NOMO-1 (cell line): Measurements from ENCODE around the gene ARMC7.
"Not testable (repeated sequence)": the region's sequence is repeated elsewhere in the genome, so short reads cannot be mapped to it uniquely, and the experiment has no call there.

Source experiments
- DNase-seq, 2 experiments: peaks; one replicate each; lab custom pipeline; 2025; ENCODE audit not compliant: unreplicated experiment in 2 of 2; lab: John Stamatoyannopoulos, UW

Gene ARMC7

GRCh38 chr17:75127936-75128335 is 18.2 kb downstream of the ARMC7 start:
- DNase-seq: not testable (repeated sequence)

DNA sequence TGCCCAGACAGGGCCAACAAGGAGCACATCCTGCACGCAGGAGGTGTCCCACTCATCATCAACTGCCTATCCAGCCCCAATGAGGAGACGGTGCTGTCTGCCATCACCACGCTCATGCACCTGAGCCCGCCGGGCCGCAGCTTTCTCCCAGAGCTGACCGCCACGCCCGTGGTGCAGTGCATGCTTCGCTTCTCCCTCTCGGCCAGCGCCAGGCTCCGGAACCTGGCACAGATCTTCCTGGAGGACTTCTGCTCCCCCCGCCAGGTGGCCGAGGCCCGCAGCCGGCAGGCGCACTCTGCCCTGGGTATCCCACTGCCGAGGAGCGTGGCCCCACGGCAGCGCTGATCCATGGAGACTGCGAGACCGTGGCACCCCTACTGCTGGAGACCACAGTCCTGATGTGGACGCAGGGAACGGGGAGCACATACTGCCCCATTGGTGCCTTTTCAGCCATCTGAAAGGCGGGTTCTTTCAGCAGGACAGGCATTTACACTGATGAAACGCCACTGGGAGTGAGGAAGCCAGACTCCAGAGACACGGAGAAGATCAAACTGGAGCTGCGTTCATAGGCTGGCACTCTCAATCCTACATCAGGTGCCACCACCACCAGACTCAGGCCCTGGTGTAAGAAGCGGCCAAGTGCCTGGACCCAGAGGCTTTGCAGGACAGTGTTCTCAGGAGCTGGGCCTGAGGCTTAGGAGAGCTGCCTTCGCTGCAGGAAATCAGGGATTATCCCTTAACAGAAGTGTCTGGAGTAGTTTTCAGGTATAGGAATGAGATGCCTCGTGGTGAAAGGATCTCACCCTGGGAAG is 19.1 kb downstream of the ARMC7 start:
- DNase-seq: no peak

- no peak for DNase-seq
These were observed 19.8 kb downstream of the ARMC7 start for GRCh38 chr17:75129576-75129975.

- no peak for DNase-seq
These were observed 20.4 kb downstream of the ARMC7 start for GRCh38 chr17:75130059-75130631.

DNA sequence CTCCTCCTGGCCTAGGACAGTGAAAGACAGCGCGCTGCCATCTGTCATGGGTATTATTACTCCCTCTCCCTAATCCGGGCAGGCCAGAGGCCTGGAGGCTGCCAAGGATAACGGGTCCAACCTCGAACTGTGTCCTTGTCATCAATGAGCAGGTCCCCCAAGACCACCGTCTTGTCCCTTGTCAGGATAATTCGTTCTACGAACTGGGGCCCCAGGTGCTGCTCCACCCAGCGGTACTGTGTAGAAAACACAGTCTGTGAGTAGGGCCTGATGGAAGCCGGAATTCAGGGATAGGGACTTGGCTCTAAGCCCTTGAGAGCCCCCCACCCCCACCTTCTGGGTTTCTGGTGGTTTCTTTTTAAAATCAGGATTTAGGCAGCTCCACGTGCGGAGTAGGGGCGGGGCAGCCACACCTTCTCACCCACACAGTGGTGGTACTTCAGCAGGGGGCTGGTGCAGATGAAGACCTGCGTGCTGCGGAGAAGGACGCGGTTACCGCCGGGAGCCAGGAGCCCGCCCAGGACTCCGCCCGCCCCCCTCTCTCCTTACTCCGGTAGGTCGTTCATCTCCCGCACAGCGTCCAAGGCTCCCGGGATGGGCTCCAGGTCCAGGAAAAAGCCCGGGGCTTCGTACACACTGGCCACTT is 21.0 kb downstream of the ARMC7 start:
- DNase-seq: peak; percentile 28 to 49

- peak; percentile 78 to 79 for DNase-seq
These were observed 21.7 kb downstream of the ARMC7 start, which contains the start of gene NT5C for GRCh38 chr17:75131278-75132017. NT5C (minus strand) TSS chr17:75131742; CDS start chr17:75131707, 35 bp downstream.

DNA sequence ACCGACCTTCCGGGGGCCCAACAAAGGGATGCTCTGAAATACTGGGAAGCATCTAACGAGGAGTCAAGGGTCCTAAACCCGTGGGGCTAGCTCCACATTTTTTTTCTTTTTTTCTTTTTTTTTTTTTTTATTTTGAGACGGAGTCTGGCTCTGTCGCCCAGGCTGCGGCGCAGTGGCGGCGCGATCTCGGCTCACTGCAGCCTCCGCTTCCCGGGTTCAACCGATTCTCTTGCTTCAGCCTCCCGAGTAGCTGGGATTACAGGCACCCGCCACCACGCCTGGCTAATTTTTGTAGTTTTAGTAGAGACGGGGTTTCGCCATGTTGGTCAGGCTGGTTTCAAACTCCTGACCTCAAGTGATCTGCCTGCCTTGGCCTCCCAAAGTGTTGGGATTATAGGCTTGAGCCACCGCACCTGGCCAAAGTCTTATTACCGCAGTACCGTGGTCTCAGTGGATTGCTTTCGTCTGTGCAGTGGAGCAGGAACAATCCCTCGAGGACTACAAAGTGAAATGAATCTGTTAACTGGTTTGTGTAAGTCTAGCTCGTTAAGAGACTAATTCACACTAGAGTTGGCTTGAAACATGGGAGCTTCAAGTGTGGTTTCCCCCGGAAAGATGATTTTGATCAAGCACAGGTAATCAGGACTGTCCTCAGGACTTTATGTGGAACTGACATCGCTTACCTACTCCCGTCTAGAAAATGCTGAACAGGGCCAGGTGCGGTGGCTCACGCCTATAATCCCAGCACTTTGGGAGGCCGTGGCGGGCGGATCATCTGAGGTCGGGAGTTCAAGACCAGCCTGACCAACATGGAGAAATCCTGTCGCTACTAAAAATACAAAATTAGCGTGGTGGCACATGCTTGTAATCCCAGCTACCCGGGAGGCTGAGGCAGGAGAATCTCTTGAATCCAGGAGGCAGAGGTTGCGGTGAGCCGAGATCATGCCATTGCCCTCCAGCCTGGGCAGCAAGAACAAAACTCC is 22.5 kb downstream of the ARMC7 start:
- DNase-seq: not testable (repeated sequence)

DNA sequence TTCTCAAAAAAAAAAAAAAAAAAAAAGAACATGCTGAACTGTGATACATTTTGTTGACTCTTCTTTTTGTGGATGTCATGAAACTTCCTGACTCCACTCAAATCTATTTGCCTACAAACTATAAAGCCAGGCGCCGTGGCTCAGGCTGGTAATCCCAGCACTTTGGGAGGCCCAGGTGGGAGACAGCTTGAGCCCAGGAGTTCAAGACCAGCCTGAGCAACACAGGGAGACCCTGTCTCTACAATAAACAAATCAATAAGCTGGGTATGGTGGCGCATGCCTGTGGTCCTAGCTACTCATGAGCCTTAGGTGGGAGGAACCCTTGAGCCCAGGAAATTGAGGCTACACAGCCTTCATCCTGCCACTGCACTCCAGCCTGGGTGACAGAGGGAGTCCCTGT is 23.2 kb downstream of the ARMC7 start:
- no peak for DNase-seq

DNA sequence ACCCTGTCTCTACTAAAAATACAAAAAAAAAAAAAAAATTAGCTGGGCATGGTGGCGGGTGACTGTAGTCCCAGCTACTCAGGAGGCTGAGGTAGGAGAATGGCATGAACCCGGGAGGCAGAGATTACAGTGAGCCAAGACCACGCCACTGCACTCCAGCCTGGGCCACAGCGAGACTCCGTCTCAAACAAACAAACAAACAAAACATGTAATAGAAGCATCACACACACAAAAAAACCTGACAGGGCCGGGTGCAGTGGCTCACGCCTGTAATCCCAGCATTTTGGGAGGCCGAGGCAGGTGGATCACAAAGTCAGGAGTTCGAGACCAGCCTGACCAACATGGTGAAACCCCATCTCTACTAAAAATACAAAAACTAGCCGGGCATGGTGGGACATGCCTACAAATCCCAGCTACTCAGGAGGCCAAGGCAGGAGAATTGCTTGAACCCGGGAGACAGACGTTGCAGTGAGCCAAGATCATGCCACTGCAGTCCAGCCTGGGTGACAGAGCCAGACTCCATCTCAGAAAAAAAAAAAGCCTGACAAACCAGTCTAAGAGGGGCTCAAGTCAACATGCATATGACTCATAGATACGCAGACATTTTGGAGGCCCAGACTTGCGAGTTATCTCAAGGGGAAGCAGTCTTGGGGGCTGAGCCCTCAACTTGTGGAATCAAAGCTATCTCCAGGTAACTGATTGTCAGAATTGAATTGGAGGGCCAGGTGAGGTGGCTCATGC is 24.0 kb downstream of the ARMC7 start:
- not testable (repeated sequence) for DNase-seq

GRCh38 chr17:75135452-75135851 is 25.7 kb downstream of the ARMC7 start:
- DNase-seq: no peak

- no peak for DNase-seq
These were observed 26.2 kb downstream of the ARMC7 start for GRCh38 chr17:75135946-75136345.

GRCh38 chr17:75137762-75138161 is 28.0 kb downstream of the ARMC7 start:
- not testable (repeated sequence) for DNase-seq

DNA sequence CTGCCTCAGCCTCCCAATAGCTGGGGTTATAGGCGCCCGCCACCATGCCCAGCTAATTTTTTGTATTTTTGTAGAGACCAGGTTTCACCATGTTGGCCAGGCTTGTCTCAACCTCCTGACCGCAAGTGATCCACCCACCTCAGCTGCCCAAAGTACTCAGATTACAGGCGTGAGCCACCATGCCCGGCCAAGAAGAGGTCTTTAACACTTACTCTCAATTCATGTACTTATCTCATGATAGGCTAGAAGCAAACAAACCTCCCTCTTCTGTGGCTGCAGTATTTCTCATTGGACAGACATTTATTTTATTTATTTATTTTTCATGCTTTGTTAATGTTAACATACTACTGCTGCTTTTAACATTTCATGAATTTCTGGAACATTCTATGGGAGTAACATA is 28.8 kb downstream of the ARMC7 start:
- DNase-seq: no peak

GRCh38 chr17:75142236-75142971 is 32.6 kb downstream of the ARMC7 start:
- no peak for DNase-seq

- DNase-seq: no peak
These were observed 35.2 kb downstream of the ARMC7 start for GRCh38 chr17:75144816-75145512.

DNA sequence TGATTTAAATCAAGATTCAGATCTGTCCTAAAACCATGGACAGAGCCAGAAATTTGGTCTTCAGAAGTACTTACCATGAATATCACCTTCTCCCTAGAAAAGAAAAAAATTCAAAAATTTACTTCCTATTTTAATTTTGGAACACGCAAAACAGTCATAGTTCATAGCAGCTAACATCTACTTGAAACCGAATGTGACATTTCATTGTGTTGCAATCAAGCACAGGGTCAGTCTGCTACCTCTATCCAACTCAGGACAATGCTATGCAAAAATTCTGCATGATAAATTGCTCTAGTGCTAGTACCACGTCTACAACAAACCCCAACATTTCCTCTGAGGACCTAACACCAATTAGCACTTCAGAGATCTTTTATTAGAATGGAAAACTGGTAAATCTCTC is 36.8 kb downstream of the ARMC7 start:
- peak in 1 of 2 experiments; percentile 5 for DNase-seq

GRCh38 chr17:75147878-75148546 is 38.2 kb downstream of the ARMC7 start:
- peak in 1 of 2 experiments; percentile 9 for DNase-seq
